Brain pericyte (primary cell): Measurements from ENCODE around the gene SNTB2.
A peak's percentile ranks its signal among the peaks of the same experiment; 100 is the strongest.
"Not testable (repeated sequence)": the region's sequence is repeated elsewhere in the genome, so short reads cannot be mapped to it uniquely, and the experiment has no call there.

Experiments
- DNase-seq: peaks from one replicate; pipeline ENCODE4 v3.0.0-alpha.2; 2012; ENCODE audit warnings: low read depth, low spot score

The SNTB2 gene

DNA sequence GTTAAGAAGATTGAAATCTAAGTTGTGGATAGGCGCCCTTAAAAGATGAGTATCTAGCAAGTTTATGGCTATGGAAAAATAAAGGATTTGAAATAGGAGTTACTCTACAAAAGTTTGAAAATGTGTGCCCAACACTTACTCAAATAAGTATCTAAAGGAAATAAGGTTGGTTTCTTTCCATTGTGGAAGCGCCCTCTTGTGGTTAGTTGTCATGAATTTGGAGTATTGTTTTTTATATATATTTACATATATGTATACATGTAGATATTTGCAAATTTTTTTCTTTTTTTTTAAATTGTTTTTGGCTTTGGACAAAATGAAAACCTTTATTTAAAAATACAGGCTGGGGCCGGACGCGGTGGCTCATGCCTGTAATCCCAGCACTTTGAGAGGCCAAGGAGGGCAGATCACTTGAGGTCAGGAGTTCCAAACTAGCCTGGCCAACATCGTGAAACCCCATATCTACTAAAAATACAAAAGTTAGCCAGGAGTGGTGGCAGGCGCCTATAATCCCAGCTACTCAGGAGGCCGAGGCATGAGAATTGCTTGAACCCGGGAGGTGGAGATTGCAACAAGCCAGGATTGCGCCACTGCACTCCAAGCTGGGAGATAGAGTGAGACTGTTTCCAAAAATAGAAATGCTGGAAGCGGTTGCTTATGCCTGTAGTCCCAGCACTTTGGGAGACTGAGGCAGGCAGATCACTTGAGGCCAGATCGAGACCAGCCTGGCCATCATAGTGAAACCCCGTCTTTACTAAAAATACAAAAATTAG, 100.2 kb downstream of the SNTB2 start:
- DNase-seq = no peak

DNA sequence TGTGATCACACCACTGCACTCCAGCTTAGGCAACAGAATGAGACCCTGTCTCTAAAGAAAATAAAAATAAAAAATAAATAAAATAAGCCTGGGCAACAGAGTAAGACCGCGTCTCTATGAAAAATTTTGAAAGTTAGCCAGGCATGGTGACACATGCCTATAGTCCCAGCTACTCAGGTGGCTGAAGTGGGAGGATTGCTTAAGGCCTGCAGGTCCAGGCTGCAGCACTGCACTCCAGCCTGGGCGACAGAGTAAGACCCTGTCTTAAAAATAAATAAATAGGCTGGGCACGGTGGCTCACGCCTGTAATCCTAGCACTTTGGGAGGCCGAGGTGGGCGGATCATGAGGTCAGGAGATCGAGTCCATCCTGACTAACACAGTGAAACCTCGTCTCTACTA, 104.7 kb downstream of the SNTB2 start:
- not testable (repeated sequence) for DNase-seq

DNA sequence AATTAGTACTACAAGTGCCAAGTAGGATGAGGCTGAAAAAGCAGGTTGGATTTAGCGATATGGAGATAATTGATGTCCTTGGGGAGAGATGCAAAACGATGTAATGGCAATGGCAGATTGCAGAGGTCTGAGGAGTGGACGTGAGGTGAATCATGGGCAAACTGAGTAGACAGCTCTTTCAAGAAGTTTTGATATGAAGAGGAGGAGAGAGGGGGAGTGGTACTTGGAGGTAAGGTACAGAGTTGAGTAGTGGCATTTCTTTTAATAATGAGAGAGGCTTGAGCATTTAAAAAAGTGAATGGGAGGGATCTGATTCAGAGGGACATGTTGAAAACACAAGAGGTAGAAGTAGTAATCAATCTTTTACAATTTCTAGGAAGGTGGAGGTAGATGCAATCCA, 106.4 kb downstream of the SNTB2 start:
- no peak for DNase-seq

DNA sequence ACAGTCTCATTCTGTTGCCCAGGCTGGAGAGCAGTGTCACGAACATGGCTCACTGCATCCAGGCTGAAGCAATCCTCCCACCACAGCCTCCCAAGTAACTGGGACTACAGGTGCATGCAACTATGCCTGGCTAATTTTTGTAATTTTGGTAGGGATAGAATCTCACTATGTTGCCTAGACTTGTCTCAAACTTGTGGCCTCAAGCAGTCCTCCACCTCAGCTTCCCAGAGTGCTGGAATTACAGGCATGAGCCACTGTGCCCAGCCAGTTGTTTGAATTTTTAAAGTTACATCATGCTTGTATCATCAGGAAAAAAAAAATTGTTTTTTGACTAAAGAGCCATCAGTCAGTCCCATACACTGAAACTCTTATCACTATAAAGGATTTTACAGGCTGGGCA, 107.1 kb downstream of the SNTB2 start:
- no peak for DNase-seq

GRCh38 chr16:69296771-69297170, 109.8 kb downstream of the SNTB2 start:
- DNase-seq = not testable (repeated sequence)

GRCh38 chr16:69298261-69298660, 111.3 kb downstream of the SNTB2 start:
- no peak for DNase-seq

DNA sequence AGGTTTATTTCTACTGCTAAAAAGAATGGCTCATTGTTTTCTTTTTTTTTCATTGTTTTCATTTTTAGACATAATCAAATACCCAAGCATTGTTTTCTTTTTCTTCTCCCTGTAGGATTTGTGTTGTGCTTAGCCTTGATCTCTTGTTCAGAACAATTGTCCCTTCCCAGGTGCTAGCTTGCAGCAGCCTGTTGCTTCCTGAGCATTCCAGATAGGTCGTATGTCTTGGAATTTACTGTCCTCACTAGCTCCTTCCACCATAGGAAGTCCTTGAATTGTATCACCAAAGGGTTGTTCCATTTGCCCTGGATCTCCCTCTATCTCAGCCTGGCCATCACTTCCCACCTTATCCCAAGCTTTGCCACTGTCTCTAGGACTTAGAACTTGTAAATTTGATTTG, 114.2 kb downstream of the SNTB2 start:
- DNase-seq = no peak

DNA sequence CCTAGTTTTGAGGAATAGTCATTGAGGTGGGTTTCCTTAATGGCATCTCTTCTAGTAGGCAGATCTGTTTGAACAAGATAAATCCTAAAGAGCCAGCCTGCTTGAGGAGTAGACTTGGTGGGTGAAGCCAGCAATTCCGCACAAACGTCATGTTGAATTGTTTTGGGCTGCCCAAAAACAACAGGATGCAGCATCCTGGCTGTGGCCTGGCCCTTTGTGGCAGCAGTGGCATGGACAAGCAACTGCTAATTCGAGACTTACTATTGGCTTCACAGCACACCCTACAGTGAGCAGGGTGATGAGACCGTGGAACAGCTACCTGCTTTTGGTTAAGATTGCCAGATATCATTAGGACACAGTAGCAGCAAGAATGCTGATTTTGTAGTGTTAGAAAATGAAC, 114.9 kb downstream of the SNTB2 start:
- no peak for DNase-seq

DNA sequence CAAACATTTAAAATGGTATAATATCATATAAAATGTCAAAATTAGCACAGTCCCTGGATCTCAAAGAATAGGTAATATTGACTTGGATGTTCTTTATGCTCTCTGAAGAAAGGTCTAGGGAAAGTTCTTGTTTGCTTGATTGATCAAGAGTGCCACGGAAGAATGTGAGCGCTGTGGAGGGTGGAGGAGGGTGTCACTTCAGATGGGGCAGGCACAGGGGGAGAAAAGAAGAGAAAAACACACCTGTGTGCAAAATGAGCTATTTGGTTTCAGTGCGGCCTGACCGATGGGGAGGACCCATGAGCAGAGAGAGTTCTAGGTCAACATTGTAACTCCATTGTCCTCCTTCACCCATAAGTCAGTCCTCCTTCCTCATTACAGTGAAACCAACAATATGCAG, 115.3 kb downstream of the SNTB2 start:
- no peak for DNase-seq

GRCh38 chr16:69306031-69306430, 119.1 kb downstream of the SNTB2 start:
- no peak for DNase-seq

DNA sequence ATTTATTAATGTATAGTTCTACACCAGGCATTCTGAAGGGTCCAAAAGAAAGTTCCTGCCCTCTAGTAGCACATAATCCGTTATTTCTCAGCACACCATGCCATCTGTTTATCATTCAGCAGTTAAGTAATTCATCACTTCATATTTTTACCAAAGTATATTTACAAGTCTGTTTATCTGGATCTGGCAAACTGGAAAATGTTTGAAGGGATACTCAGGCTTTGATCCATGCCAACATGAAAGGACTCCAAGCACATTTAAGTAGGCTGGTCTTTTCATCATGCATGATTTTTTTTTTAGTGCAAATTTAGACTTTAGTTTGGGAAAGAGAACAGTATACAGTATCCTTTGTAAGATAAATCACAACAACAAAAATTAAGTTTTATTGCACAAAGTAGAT, 120.1 kb downstream of the SNTB2 start:
- DNase-seq = no peak

GRCh38 chr16:69307856-69308255, 120.9 kb downstream of the SNTB2 start:
- no peak for DNase-seq

DNA sequence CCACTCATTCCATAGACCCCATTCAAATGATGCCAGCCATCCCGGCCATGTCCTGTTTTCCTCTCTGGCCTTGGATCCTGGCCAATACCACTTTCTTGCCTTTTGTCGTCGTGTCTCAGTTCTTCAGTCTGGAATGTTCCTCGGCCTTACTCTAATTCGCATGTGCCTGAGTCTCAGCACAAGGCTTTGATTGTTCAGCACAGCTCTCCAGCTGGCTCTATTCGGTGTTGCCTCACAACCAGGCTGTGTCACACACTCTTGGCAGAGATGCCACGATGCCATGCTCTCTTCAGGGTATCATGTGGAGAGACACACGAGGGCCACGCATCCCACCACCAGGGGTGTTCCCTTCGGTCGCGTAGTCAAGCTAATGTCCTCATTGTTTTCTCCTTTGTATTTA, 122.4 kb downstream of the SNTB2 start:
- no peak for DNase-seq

DNA sequence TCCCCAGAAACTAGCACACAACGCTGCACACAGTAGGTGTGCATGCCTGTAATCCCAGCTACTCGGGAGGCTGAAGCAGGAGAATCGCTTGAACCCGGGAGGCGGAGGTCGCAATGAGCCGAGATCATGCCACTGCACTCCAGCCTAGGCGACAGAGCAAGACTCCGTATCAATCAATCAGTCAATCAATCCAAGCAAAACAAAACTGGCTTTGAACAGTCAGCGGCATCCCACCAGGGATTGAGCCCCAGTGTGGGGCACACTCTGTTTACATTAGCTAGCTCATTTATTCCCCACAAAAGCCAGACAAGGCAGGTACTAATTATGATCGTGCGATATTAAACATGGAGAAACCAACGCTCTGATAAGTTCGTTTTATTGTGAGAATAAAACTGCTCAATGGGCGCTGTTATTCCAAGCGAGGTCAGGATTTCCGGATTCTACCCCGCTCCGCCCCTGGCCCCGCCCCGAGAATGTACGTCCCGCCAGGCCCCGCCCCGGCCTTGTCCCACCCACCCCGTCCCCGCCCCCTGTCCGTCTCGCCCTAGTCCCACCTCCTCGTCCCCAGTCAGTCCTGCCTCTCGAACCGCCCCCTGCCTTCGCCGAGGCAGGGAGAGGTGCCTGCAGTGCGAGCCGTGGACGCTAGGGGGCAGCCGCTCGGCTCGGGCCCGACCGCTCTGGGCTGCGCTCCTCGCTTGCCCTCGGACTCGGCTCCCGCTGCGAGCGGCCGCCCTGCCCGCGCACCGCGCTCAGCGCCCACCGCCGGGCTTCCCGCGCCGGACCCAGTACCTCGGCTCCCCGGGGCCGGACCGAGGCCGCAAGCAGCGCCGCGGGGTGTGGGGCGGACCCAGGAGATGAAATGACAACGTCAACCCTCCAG, 123.9 kb downstream of the SNTB2 start, which contains the start of gene VPS4A:
Gene VPS4A, plus strand, starts transcription at position 698 of the 880 bp plus-strand sequence. Its CDS starts 162 bp downstream, at position 860.
- DNase-seq = peak; percentile 93

- DNase-seq = no peak
Measured at GRCh38 chr16:69311533-69312387, 124.8 kb downstream of the SNTB2 start.

- no peak for DNase-seq
Measured at GRCh38 chr16:69313469-69313868, 126.5 kb downstream of the SNTB2 start.

DNA sequence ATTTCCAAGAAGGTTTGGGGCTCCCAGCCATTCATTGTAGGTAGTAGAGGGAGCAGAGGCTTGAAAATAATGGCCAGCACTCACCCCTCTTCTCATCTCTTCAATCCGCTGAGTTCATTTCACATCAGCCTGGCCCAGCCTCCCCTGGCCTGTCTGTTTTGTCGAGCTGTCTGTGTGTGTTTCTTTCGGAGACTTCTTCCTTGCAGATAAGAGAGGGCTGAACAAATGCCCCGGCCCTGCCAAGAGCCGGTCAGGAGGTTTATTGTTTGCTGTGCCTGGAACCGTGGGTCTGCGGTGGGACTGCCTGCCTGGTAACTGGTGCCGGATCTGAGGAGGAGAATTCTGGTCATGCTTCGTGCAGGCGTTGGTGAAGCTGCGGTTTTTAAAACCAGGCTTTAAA, 127.6 kb downstream of the SNTB2 start:
- DNase-seq = no peak

- DNase-seq = no peak
Measured at GRCh38 chr16:69315486-69316311, 128.7 kb downstream of the SNTB2 start.

- no peak for DNase-seq
Measured at GRCh38 chr16:69316595-69317034, 129.7 kb downstream of the SNTB2 start.

GRCh38 chr16:69318177-69318910, 131.4 kb downstream of the SNTB2 start:
- DNase-seq = no peak
